Osteocyte (in vitro differentiated cells): Measurements from ENCODE around the gene GRHL3. TPM values are rescaled to one million over a fixed set of nuclear protein-coding genes. Genes with fewer than 3 reads are reported as not detected.

ENCODE experiments used
- DNase-seq: peaks from one replicate; pipeline ENCODE4 v3.0.0; 2021; ENCODE audit warnings: mixed read lengths; ENCODE audit not compliant: unreplicated experiment; ENCODE audit errors: extremely low spot score
- H3K27ac Mint-ChIP-seq: one replicate; pipeline ENCODE4 v1.8.0; 2021; ENCODE audit warnings: mild to moderate bottlenecking, mixed read lengths; ENCODE audit not compliant: unreplicated experiment
- H3K27me3 Mint-ChIP-seq: one replicate; pipeline ENCODE4 v1.8.0; 2021; ENCODE audit warnings: mixed read lengths; ENCODE audit not compliant: unreplicated experiment
- H3K36me3 Mint-ChIP-seq: one replicate; pipeline ENCODE4 v1.8.0; 2021; ENCODE audit warnings: mixed read lengths; ENCODE audit not compliant: unreplicated experiment
- H3K4me1 Mint-ChIP-seq: one replicate; pipeline ENCODE4 v1.8.0; 2021; ENCODE audit warnings: mixed read lengths; ENCODE audit not compliant: unreplicated experiment
- H3K4me3 Mint-ChIP-seq: one replicate; pipeline ENCODE4 v1.8.0; 2021; ENCODE audit warnings: mild to moderate bottlenecking, moderate library complexity, mixed read lengths; ENCODE audit not compliant: unreplicated experiment
- H3K9me3 Mint-ChIP-seq: one replicate; pipeline ENCODE4 v1.8.0; 2021; ENCODE audit warnings: mixed read lengths; ENCODE audit not compliant: unreplicated experiment
- CTCF ChIP-seq: fragments of 200-600 bp; sonication (generic); IDR thresholded peaks from 2 replicates; pipeline ENCODE4 v1.5.0; 2021; ENCODE audit warnings: antibody characterized with exemption, mild to moderate bottlenecking, moderate library complexity
- total RNA-seq: library from RNA; stranded (reverse); gene quantifications from 2 replicates; pipeline ENCODE4 v1.2.1, GENCODE V29; 2021

The GRHL3 gene
- total RNA-seq, 1 donor from 2014 or later: not detected

- Mint-ChIP-seq H3K9me3 (no peaks in the 10 kb centered on the region), H3K27ac (no peak overlapping the region), H3K4me3 (no peak overlapping the region), H3K27me3 (no peaks in the 10 kb centered on the region), H3K36me3 (peaks cover 3% of the 10 kb centered on the region), H3K4me1 (peaks cover 45% of the 10 kb centered on the region)
- TF ChIP-seq CTCF: no peak
- DNase-seq: no peak
These were observed 68.5 kb downstream of the GRHL3 start for GRCh38 chr1:24387636-24388175.

GRCh38 chr1:24388331-24388885 is 69.3 kb downstream of the GRHL3 start:
- Mint-ChIP-seq H3K36me3 (peaks cover 3% of the 10 kb centered on the region), H3K4me1 (peaks cover 47% of the 10 kb centered on the region), H3K27ac (no peak overlapping the region), H3K4me3 (no peak overlapping the region), H3K9me3 (no peaks in the 10 kb centered on the region), H3K27me3 (no peaks in the 10 kb centered on the region)
- DNase-seq: no peak
- no peak for TF ChIP-seq CTCF

- Mint-ChIP-seq H3K27me3 (no peaks in the 10 kb centered on the region), H3K4me1 (peaks cover 53% of the 10 kb centered on the region), H3K4me3 (no peak overlapping the region), H3K36me3 (peaks cover 3% of the 10 kb centered on the region), H3K27ac (no peak overlapping the region), H3K9me3 (no peaks in the 10 kb centered on the region)
- TF ChIP-seq CTCF: no peak
- DNase-seq: no peak
These were observed 70.1 kb downstream of the GRHL3 start for GRCh38 chr1:24389231-24389678.

GRCh38 chr1:24390924-24391782 is 72.0 kb downstream of the GRHL3 start:
- peak; percentile 99 for TF ChIP-seq CTCF
- Mint-ChIP-seq H3K36me3 (peaks cover 3% of the 10 kb centered on the region), H3K9me3 (no peaks in the 10 kb centered on the region), H3K27ac (peak overlapping the region; percentile 68), H3K27me3 (no peaks in the 10 kb centered on the region), H3K4me1 (peaks cover 41% of the 10 kb centered on the region), H3K4me3 (no peak overlapping the region)
- peak; percentile 89 for DNase-seq
